ENCODE measurements around the gene NEK8. TPM values are rescaled to one million over a fixed set of nuclear protein-coding genes. Genes with fewer than 3 reads are reported as not detected.

NEK8 gene
- total and polyA plus RNA-seq, 9 of the 15 experiments (the other 6 are each of a cell fraction or from before 2014, with no cell fraction given): 0.98 to 16.6 (median 4.6) TPM

GRCh38 chr17:28735242-28735722, 6.7 kb downstream of the NEK8 start (continued):
- no peak for TF ChIP-seq ZNF407 (IDR thresholded peaks at IDR 0.05; ENCODE audit: low read depth)
- peak; percentile 93 for TF ChIP-seq C11orf30 (IDR thresholded peaks at IDR 0.05; ENCODE audit: low read depth)
- no peak for TF ChIP-seq YBX1 (IDR thresholded peaks at IDR 0.05)
- TF ChIP-seq NUFIP1 (IDR thresholded peaks at IDR 0.05; ENCODE audit: partially characterized antibody): peak; percentile 37
- no peak for TF ChIP-seq PRMT5 (CRISPR knock-in tag; IDR thresholded peaks at IDR 0.05)
- TF ChIP-seq ZNF561 (CRISPR knock-in tag; conservative IDR thresholded peaks at IDR 0.05): no peak
- TF ChIP-seq ZBTB17 (CRISPR knock-in tag; IDR thresholded peaks at IDR 0.05): 0 out of 2 replicates have a peak, but pooled peaks have one; percentile 34
- TF ChIP-seq ZBTB9 (CRISPR knock-in tag; IDR thresholded peaks at IDR 0.05): peak; percentile 76; the same call in 1 of the 2 replicates
- peak; percentile 91 for TF ChIP-seq MAFK (IDR thresholded peaks at IDR 0.05; ENCODE audit: low read length)
- 0 out of 4 replicates have a peak, but pooled peaks of 1 of the 2 experiments have one; percentile 19 for TF ChIP-seq ZNF639 (CRISPR knock-in tag; conservative IDR thresholded peaks at IDR 0.05 in 1 of 2, IDR thresholded peaks at IDR 0.05 in 1 of 2)
- 0 out of 2 replicates have a peak, but pooled peaks have one; percentile 23 for TF ChIP-seq MYC (IDR thresholded peaks at IDR 0.05; ENCODE audit: low read depth, low read length)
- no peak for TF ChIP-seq MYC (CRISPR knock-in tag; IDR thresholded peaks at IDR 0.05; ENCODE audit: borderline replicate concordance, low read depth)
- TF ChIP-seq RBM34 (IDR thresholded peaks at IDR 0.05; ENCODE audit: borderline replicate concordance, insufficient read depth, low read length): no peak
- 0 out of 2 replicates have a peak, but pooled peaks have one; percentile 67 for TF ChIP-seq CBX5 (IDR thresholded peaks at IDR 0.05; ENCODE audit: borderline replicate concordance, low read depth)
- peak; percentile 79 for TF ChIP-seq SMAD4 (CRISPR knock-in tag; conservative IDR thresholded peaks at IDR 0.05)
- TF ChIP-seq VEZF1 (CRISPR knock-in tag; IDR thresholded peaks at IDR 0.05): peak; percentile 80; the same call in 1 of the 2 replicates

Data from K562 (cell line).